Trophoblast cell (in vitro differentiated cells and primary cell): Measurements from ENCODE around the gene ST14.

Experiments used
- DNase-seq, 2 donors: peaks; one replicate each; pipeline ENCODE4 v3.0.0-alpha.2; 2016
- H2AFZ ChIP-seq: 2 replicates; pipeline ENCODE4 v1.6.1; 2013; ENCODE audit warnings: low read length, moderate library complexity, mild to moderate bottlenecking; ENCODE audit not compliant: insufficient read depth, poor library complexity
- H2AK5ac ChIP-seq: 2 replicates; pipeline ENCODE4 v1.6.1; 2013; ENCODE audit warnings: mild to moderate bottlenecking, low read length
- H2BK120ac ChIP-seq: 2 replicates; pipeline ENCODE4 v1.6.1; 2013; ENCODE audit warnings: low read length, mild to moderate bottlenecking, moderate library complexity; ENCODE audit not compliant: insufficient read depth, poor library complexity
- H2BK12ac ChIP-seq: 2 replicates; pipeline ENCODE4 v1.6.1; 2013; ENCODE audit warnings: mild to moderate bottlenecking, low read length, moderate library complexity
- H2BK5ac ChIP-seq: 2 replicates; pipeline ENCODE4 v1.6.1; 2013; ENCODE audit warnings: low read length, low read depth, moderate library complexity, mild to moderate bottlenecking; ENCODE audit not compliant: poor library complexity
- H3K14ac ChIP-seq: 2 replicates; pipeline ENCODE4 v1.6.1; 2013; ENCODE audit warnings: mild to moderate bottlenecking, low read length
- H3K18ac ChIP-seq: 2 replicates; pipeline ENCODE4 v1.6.1; 2013; ENCODE audit warnings: mild to moderate bottlenecking, low read length
- H3K23ac ChIP-seq: 2 replicates; pipeline ENCODE4 v1.6.1; 2013; ENCODE audit warnings: low read length
- H3K27ac ChIP-seq: 2 replicates; pipeline ENCODE4 v1.5.1; 2013; ENCODE audit warnings: low read depth, mild to moderate bottlenecking, inconsistent platforms, low read length, moderate library complexity
- H3K27me3 ChIP-seq: 2 replicates; pipeline ENCODE4 v1.6.1; 2013; ENCODE audit warnings: inconsistent platforms, mild to moderate bottlenecking, low read length, moderate library complexity; ENCODE audit not compliant: insufficient read depth
- H3K36me3 ChIP-seq, 2 experiments: 1 replicate in 1 of 2; 2 replicates in 1 of 2; pipeline ENCODE4 v1.6.1; 2013; ENCODE audit warnings: low read length in 2 of 2, mild to moderate bottlenecking in 2 of 2, moderate library complexity in 1 of 2; ENCODE audit not compliant: insufficient read depth in 2 of 2, control insufficient read depth in 1 of 2
- H3K4ac ChIP-seq: 2 replicates; pipeline ENCODE4 v1.6.1; 2013; ENCODE audit warnings: low read depth, mild to moderate bottlenecking, low read length, moderate library complexity
- H3K4me1 ChIP-seq, 2 experiments: 1 replicate in 1 of 2; 2 replicates in 1 of 2; pipeline ENCODE4 v1.6.1; 2013; ENCODE audit warnings: low read length in 2 of 2, mild to moderate bottlenecking in 2 of 2, moderate library complexity in 1 of 2; ENCODE audit not compliant: insufficient read depth in 2 of 2, control insufficient read depth in 1 of 2
- H3K4me2 ChIP-seq: 2 replicates; pipeline ENCODE4 v1.6.1; 2013; ENCODE audit warnings: inconsistent platforms, mild to moderate bottlenecking, low read length, moderate library complexity
- H3K4me3 ChIP-seq: 2 replicates; pipeline ENCODE4 v1.5.1; 2013; ENCODE audit warnings: mild to moderate bottlenecking, low read depth, low read length, inconsistent platforms
- H3K79me1 ChIP-seq: one replicate; pipeline ENCODE4 v1.6.1; 2013; ENCODE audit warnings: low read length
- H3K79me2 ChIP-seq: 2 replicates; pipeline ENCODE4 v1.6.1; 2013; ENCODE audit warnings: low read length, mild to moderate bottlenecking; ENCODE audit not compliant: control insufficient read depth, insufficient read depth, poor library complexity
- H3K9ac ChIP-seq: 2 replicates; pipeline ENCODE4 v1.6.1; 2013; ENCODE audit warnings: mild to moderate bottlenecking, low read length
- H3K9me3 ChIP-seq: 2 replicates; pipeline ENCODE4 v1.6.1; 2013; ENCODE audit warnings: low read depth, mild to moderate bottlenecking, control low read depth, inconsistent platforms, low read length; ENCODE audit not compliant: insufficient read depth
- H4K12ac ChIP-seq: 2 replicates; pipeline ENCODE4 v1.6.1; 2013; ENCODE audit warnings: low read depth, mild to moderate bottlenecking, low read length, moderate library complexity
- H4K8ac ChIP-seq: 2 replicates; pipeline ENCODE4 v1.6.1; 2013; ENCODE audit warnings: low read depth, mild to moderate bottlenecking, low read length, moderate library complexity
- H4K91ac ChIP-seq: one replicate; pipeline ENCODE4 v1.6.1; 2013; ENCODE audit warnings: low read depth, mild to moderate bottlenecking, low read length, moderate library complexity
- WGBS: extraction: QIAGEN DNeasy Blood & Tissue Kit; methylation state at CpG from one replicate; pipeline ENCODE4 v1.1.7; 2013; ENCODE audit warnings: missing lambda C conversion rate; ENCODE audit not compliant: insufficient read length, insufficient coverage; ENCODE audit errors: extremely low coverage; 5-methylcytosine and 5-hydroxymethylcytosine counted together

The ST14 gene

DNA sequence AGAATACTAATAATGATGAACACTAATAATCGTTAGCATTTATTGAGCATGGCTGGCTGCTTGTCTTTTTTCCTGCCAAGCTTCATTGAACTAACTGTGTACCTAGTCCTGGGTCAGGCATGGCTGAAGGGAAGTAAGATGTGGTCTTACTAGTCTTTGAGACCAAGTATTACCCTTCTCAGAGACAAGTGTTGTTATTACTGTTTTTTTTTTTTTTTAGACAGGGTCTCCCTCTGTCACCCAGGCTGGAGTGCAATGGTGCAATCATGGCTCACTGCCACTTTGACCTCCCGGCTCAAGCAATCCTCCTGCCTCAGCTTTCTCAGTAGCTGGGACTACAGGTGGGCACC is 4.6 kb downstream of the ST14 start:
- H4K91ac ChIP-seq: no peak overlapping the region
- no CpG with 5 or more reads among the region's 2 CpGs for WGBS
- no peak overlapping the region for H3K14ac ChIP-seq

DNA sequence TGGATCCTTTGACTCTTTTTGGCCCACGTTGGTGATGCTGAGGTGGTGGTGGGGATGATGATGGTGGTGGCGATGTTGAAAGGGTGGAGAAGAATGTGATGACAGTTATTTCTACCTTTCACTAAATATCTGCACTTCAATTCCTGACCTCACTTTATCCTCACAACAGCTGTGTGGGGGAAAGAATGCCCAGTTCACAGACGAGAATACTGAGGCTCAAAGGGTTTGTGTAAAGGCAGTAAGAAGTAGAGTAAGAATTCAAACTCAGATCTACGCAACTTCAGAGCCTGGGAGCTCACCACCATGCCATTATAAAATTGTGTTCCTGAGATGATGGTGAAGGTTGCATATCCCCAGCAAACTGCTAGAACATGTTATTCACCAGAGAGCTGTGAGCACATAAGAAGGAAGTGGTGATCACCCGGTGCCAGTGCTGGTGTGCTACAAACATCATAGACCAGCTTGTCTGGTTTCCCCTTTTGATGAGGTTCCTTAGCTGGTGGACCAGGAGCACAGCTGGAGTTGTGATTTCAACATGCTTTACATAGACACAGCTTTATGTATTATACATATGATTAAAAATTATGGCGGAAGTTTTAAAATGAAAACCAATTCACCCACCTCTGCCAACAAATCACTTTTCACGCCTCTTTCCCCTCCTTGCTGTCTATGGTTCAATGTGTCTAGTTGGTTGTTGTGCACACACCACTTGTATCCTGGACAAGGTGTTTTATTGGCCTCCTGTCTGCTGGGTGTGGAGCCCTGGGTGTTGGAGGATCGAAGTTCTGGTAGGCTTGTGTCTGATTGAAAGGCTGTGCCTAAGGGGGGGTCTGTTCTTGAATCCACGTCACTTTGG is 6.2 kb downstream of the ST14 start:
- H2BK120ac ChIP-seq: no peak overlapping the region
- WGBS: no CpG with 5 or more reads among the region's 9 CpGs
- peaks cover 2% of the 10 kb centered on the region for H3K9me3 ChIP-seq
- H2AFZ ChIP-seq: no peak overlapping the region
- no peak overlapping the region for H3K23ac ChIP-seq
- H2BK5ac ChIP-seq: no peak overlapping the region
- no peak overlapping the region for H3K4ac ChIP-seq
- DNase-seq: peak in 1 of 2 donors; percentile 16
- H2BK12ac ChIP-seq: no peak overlapping the region
- H4K12ac ChIP-seq: no peak overlapping the region
- no peak overlapping the region for H4K8ac ChIP-seq
- no peak overlapping the region for H3K27ac ChIP-seq
- no peak overlapping the region for H3K9ac ChIP-seq
- no peaks in the 10 kb centered on the region for H3K36me3 ChIP-seq
- no peak overlapping the region for H3K4me2 ChIP-seq
- H4K91ac ChIP-seq: no peak overlapping the region
- H3K4me1 ChIP-seq: peaks cover 0 to 8% of the 10 kb centered on the region in 2 experiments
- no peak overlapping the region for H3K14ac ChIP-seq
- H3K79me1 ChIP-seq: no peaks in the 10 kb centered on the region
- peaks cover 6% of the 10 kb centered on the region for H3K27me3 ChIP-seq
- no peak overlapping the region for H3K18ac ChIP-seq
- no peaks in the 10 kb centered on the region for H3K79me2 ChIP-seq
- no peak overlapping the region for H3K4me3 ChIP-seq
- H2AK5ac ChIP-seq: no peak overlapping the region

More for the DNA sequence above, 4.6 kb downstream of the ST14 start:
- Histone ChIP-seq H3K27me3 (peaks cover 22% of the 10 kb centered on the region), H2AK5ac (no peak overlapping the region), H2BK12ac (no peak overlapping the region), H3K4me3 (no peak overlapping the region), H2AFZ (no peak overlapping the region), H2BK5ac (no peak overlapping the region), H3K4me2 (no peak overlapping the region), H3K36me3 (no peaks in the 10 kb centered on the region), H4K8ac (no peak overlapping the region), H3K27ac (no peak overlapping the region), H3K18ac (no peak overlapping the region), H3K23ac (no peak overlapping the region), H3K4ac (no peak overlapping the region), H3K9ac (no peak overlapping the region), H2BK120ac (no peak overlapping the region), H3K79me2 (no peaks in the 10 kb centered on the region), H3K9me3 (peaks cover 2% of the 10 kb centered on the region), H3K4me1 (peaks cover 7 to 16% of the 10 kb centered on the region in 2 experiments), H4K12ac (no peak overlapping the region), H3K79me1 (no peaks in the 10 kb centered on the region)
- no peak for DNase-seq

DNA sequence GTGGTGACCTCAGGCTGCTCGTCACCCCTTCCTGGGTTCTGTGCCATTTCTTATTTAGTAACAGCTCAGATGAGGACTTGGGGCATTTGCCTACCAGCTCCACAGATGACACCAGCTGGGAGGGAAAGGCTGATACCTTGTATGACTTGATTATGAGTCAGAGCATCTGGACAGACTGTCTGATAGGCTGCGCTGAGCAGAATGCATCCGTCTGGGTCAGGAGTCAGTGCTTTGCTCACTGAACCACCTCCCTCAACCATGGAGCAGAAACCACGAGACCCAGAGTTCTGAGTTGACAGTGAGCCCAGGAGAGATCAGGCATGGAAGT is 6.8 kb downstream of the ST14 start:
- Histone ChIP-seq H4K8ac (no peak overlapping the region), H2AK5ac (no peak overlapping the region), H3K27ac (no peak overlapping the region), H3K4me3 (no peak overlapping the region), H4K91ac (no peak overlapping the region), H3K9me3 (peaks cover under 1% of the 10 kb centered on the region), H3K9ac (no peak overlapping the region), H4K12ac (no peak overlapping the region), H3K4ac (no peak overlapping the region), H3K79me1 (no peaks in the 10 kb centered on the region), H2AFZ (no peak overlapping the region), H2BK5ac (no peak overlapping the region), H3K79me2 (no peaks in the 10 kb centered on the region), H3K4me2 (no peak overlapping the region), H3K14ac (no peak overlapping the region), H3K4me1 (peaks cover 0 to 6% of the 10 kb centered on the region in 2 experiments), H2BK120ac (no peak overlapping the region), H2BK12ac (no peak overlapping the region), H3K18ac (no peak overlapping the region), H3K27me3 (peaks cover 1% of the 10 kb centered on the region), H3K36me3 (no peaks in the 10 kb centered on the region), H3K23ac (no peak overlapping the region)
- peak; percentile 42 to 49 for DNase-seq
- no CpG with 5 or more reads among the region's 4 CpGs for WGBS

DNA sequence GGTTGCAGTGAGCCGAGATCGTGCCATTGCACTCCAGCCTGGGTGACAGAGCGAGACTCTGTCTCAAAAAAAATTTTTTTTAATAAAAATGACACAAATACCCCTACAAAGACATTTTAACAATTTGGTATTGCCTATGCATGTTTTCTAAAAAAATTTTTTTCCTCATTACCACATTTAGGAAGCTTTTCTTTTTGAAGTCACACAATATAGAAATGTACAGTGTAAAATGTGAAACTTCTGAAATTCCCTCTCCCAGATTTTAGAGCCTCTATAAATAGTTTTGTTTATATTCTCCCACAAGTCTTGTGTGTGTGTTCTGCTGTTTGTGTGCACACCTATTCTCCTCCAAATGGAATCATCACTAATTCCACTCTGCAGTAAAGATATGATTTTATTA is 7.6 kb downstream of the ST14 start:
- Histone ChIP-seq H3K4me1 (peaks cover 0 to 4% of the 10 kb centered on the region in 2 experiments), H2BK12ac (no peak overlapping the region), H3K4me2 (no peak overlapping the region), H2AK5ac (no peak overlapping the region), H3K9me3 (no peaks in the 10 kb centered on the region), H3K4me3 (no peak overlapping the region), H3K14ac (no peak overlapping the region), H3K23ac (no peak overlapping the region), H4K12ac (no peak overlapping the region), H2BK5ac (no peak overlapping the region), H4K91ac (no peak overlapping the region), H3K27ac (no peak overlapping the region), H3K18ac (no peak overlapping the region), H3K36me3 (no peaks in the 10 kb centered on the region), H3K9ac (no peak overlapping the region), H3K79me2 (no peaks in the 10 kb centered on the region), H3K27me3 (no peaks in the 10 kb centered on the region), H2BK120ac (no peak overlapping the region), H4K8ac (no peak overlapping the region), H3K79me1 (no peaks in the 10 kb centered on the region), H2AFZ (no peak overlapping the region), H3K4ac (no peak overlapping the region)
- WGBS: no CpG with 5 or more reads among the region's 3 CpGs
- DNase-seq: no peak
